Gastroesophageal sphincter (tissue), 3 donors: ENCODE data around the gene TMEM31.

Experiments
- CTCF ChIP-seq, 4 experiments: fragments of 200-600 bp in 2 of 4; fragments of 450-650 bp in 2 of 4; sonication (generic) in 1 of 4; IDR thresholded peaks; one replicate each; pipeline ENCODE4 v1.5.1; 2017 to 2019; ENCODE audit warnings: antibody characterized with exemption in 4 of 4, mild to moderate bottlenecking in 2 of 4, moderate library complexity in 2 of 4
- EP300 ChIP-seq: sonication (generic); formaldehyde crosslinking; IDR thresholded peaks from one replicate; pipeline ENCODE4 v1.6.1; 2017; ENCODE audit warnings: antibody characterized with exemption, mild to moderate bottlenecking

DNA sequence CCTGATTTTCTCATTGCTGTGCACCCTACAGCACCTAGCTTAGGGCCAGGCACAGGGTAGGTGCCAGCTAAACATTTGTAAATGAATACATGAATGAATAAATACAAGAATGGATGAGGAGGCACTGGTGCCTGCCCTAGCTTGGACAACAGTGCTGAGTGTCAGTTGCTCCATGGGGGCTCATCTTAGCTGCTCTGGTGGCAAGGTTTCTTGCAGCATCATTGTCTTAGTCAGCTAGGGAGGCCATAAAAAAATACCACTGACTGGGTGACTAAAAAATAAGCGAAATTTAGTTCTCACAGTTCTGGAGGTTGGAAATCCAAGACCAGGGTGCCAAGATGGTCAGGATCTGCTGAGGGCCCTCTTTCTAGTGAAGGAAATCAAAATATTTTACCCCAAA, 31.2 kb downstream of the TMEM31 start:
- no peak for TF ChIP-seq CTCF (IDR thresholded peaks at IDR 0.05)
- no peak for TF ChIP-seq EP300
